Ovary (tissue), 3 donors: ENCODE results near the gene ANO3.

Experiments used
- CTCF ChIP-seq, 3 donors: fragments of 450-650 bp in 2 of 3; fragments of 200-600 bp in 1 of 3; IDR thresholded peaks; one replicate each; pipeline versions ENCODE4 v1.5.1 to v1.8.0; 2016 to 2022; ENCODE audit warnings: antibody characterized with exemption in 3 of 3, mild to moderate bottlenecking in 1 of 3
- EP300 ChIP-seq: sonication (generic); formaldehyde crosslinking; IDR thresholded peaks from one replicate; pipeline ENCODE4 v1.6.1; 2017; ENCODE audit warnings: antibody characterized with exemption
- POLR2A ChIP-seq: fragments of 450-650 bp; IDR thresholded peaks from one replicate; pipeline ENCODE4 v1.6.1; 2017; ENCODE audit warnings: antibody characterized with exemption, mild to moderate bottlenecking, moderate library complexity
- donor health status: DM: no; HTN: no; CAD: no.

GRCh38 chr11:26553182-26553581, 221.3 kb downstream of the ANO3 start:
- TF ChIP-seq CTCF (IDR thresholded peaks at IDR 0.05) (no peak), POLR2A (no peak), EP300 (no peak)
